ENCODE results near the gene KCNB1. TPM values are rescaled to one million over a fixed set of nuclear protein-coding genes. Genes with fewer than 3 reads are reported as not detected.

KCNB1 gene
- total RNA-seq, 4 donors from 2014 or later, result 1.9 to 5.6 (median 2.3) TPM

GRCh38 chr20:49415005-49415667 lies 67.3 kb downstream of the KCNB1 start:
- in situ Hi-C loops (cut with MboI; ENCODE audit: low pct_ligation_motif_present in 1 of 4, low pct_unique_long_range_greater_than_20kb in 1 of 4, low sequenced_read_pairs in 3 of 4), result no loop called here
- Histone ChIP-seq H3K27ac (peak overlapping the region; percentile 66 to 88 (median 77)), H3K27me3 (no peaks in the 10 kb centered on the region), H3K9me3 (no peaks in the 10 kb centered on the region), H3K4me1 (peaks cover 12 to 27% (median 16%) of the 10 kb centered on the region in 4 donors), H3K4me3 (no peak overlapping the region), H3K36me3 (no peaks in the 10 kb centered on the region)
- DNase-seq, result no peak
- 32 to 51% methylated on average over 6 to 8 of the region's 8 CpGs for WGBS, 2 donors (ENCODE audit: low coverage in 1 of 2)
- TF ChIP-seq POLR2AphosphoS5 (IDR thresholded peaks at IDR 0.05), result peak in 2 of 3 donors; percentile 38 to 57
- TF ChIP-seq POLR2A (IDR thresholded peaks at IDR 0.05), result no peak
- TF ChIP-seq EP300 (IDR thresholded peaks at IDR 0.05; ENCODE audit: low read depth), result peak; percentile 78
- intact Hi-C loops (cut with DNase I; ENCODE audit: low total_unique reads), result no loop called here

DNA sequence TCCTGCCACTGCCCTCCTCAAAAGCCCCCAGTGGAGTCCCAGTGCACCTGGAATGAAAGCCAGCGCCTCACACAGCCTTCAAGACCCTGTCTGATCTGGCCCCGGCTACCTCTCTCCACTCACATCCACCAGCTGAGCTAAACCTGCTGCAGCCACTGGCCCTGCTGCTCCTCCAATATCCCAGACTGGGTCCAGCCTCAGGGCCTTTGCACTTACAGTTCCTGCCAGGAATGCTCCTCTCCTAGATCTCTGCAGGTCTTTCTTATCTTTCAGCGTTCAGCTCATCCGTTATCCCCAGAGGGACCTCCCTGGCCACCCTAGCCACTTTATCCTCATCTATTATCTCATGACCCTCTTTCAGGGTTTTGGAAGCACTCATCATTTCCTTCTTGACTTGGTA lies 68.8 kb downstream of the KCNB1 start:
- WGBS, 2 donors (ENCODE audit: low coverage in 1 of 2), result 92 to 94% methylated on average over 2 to 4 of the region's 4 CpGs
- in situ Hi-C loops (cut with MboI; ENCODE audit: low pct_ligation_motif_present in 1 of 4, low pct_unique_long_range_greater_than_20kb in 1 of 4, low sequenced_read_pairs in 3 of 4), result no loop called here
- TF ChIP-seq EP300 (IDR thresholded peaks at IDR 0.05; ENCODE audit: low read depth) (no peak), POLR2A (IDR thresholded peaks at IDR 0.05) (no peak), POLR2AphosphoS5 (IDR thresholded peaks at IDR 0.05) (no peak)
- TF ChIP-seq, protein P1, sequence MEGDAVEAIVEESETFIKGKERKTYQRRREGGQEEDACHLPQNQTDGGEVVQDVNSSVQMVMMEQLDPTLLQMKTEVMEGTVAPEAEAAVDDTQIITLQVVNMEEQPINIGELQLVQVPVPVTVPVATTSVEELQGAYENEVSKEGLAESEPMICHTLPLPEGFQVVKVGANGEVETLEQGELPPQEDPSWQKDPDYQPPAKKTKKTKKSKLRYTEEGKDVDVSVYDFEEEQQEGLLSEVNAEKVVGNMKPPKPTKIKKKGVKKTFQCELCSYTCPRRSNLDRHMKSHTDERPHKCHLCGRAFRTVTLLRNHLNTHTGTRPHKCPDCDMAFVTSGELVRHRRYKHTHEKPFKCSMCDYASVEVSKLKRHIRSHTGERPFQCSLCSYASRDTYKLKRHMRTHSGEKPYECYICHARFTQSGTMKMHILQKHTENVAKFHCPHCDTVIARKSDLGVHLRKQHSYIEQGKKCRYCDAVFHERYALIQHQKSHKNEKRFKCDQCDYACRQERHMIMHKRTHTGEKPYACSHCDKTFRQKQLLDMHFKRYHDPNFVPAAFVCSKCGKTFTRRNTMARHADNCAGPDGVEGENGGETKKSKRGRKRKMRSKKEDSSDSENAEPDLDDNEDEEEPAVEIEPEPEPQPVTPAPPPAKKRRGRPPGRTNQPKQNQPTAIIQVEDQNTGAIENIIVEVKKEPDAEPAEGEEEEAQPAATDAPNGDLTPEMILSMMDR (IDR thresholded peaks at IDR 0.05), result no peak

DNA sequence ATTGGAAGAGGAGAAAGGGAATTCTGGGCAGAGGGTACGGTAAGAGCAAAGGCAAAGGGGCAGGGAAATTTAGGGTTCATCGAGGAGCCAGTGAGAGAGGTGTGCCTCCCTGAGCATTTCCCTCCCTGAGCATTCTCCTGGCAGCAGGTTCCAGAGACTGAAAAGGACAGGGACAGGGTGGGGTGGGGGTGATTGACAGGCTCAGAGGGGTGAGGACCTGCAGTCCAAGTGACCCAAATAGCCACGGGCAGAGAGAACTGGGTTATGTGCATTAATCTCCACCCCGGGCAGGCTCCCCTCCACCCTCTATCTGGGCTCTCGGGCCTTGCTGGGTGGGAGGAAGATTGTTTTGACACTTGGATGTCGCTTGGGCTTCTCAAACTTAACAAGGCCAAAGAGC lies 69.5 kb downstream of the KCNB1 start:
- 69 to 100% methylated on average over 1 to 6 of the region's 6 CpGs for whole genome bisulfite sequencing, 2 donors (ENCODE audit: low coverage in 1 of 2)

More for the DNA sequence above, 68.8 kb downstream of the KCNB1 start:
- Histone ChIP-seq H3K4me3 (no peak overlapping the region), H3K4me1 (peaks cover 3 to 23% (median 9%) of the 10 kb centered on the region in 4 donors), H3K27ac (peak overlapping the region in 3 of 4 donors; percentile 66 to 88 (median 86)), H3K36me3 (no peaks in the 10 kb centered on the region), H3K9me3 (no peaks in the 10 kb centered on the region), H3K27me3 (no peaks in the 10 kb centered on the region)
- no peak for DNase-seq
- intact Hi-C loops (cut with DNase I; ENCODE audit: low total_unique reads), result no loop called here

GRCh38 chr20:49412254-49412653 lies 70.2 kb downstream of the KCNB1 start:
- WGBS, 2 donors (ENCODE audit: low coverage in 1 of 2), result 85 to 96% methylated on average over 3 to 4 of the region's 4 CpGs
- no peak for DNase-seq
- Histone ChIP-seq H3K9me3 (no peaks in the 10 kb centered on the region), H3K36me3 (no peaks in the 10 kb centered on the region), H3K4me1 (peaks cover 3 to 23% (median 9%) of the 10 kb centered on the region in 4 donors), H3K27ac (peak overlapping the region in 3 of 4 donors; percentile 51 to 88 (median 86)), H3K4me3 (no peak overlapping the region), H3K27me3 (no peaks in the 10 kb centered on the region)
- in situ Hi-C loops (cut with MboI; ENCODE audit: low pct_ligation_motif_present in 1 of 4, low pct_unique_long_range_greater_than_20kb in 1 of 4, low sequenced_read_pairs in 3 of 4), result no loop called here
- TF ChIP-seq POLR2A (IDR thresholded peaks at IDR 0.05) (no peak), EP300 (IDR thresholded peaks at IDR 0.05; ENCODE audit: low read depth) (no peak), POLR2AphosphoS5 (IDR thresholded peaks at IDR 0.05) (no peak)
- TF ChIP-seq, protein P1 (IDR thresholded peaks at IDR 0.05), result no peak
- intact Hi-C loops (cut with DNase I; ENCODE audit: low total_unique reads), result no loop called here

More for the DNA sequence above, 69.5 kb downstream of the KCNB1 start:
- TF ChIP-seq POLR2AphosphoS5 (IDR thresholded peaks at IDR 0.05) (no peak), POLR2A (IDR thresholded peaks at IDR 0.05) (no peak), EP300 (IDR thresholded peaks at IDR 0.05; ENCODE audit: low read depth) (no peak)
- TF ChIP-seq, protein P1 (IDR thresholded peaks at IDR 0.05), result no peak
- intact Hi-C loops (cut with DNase I; ENCODE audit: low total_unique reads) (no loop called here), in situ Hi-C loops (cut with MboI; ENCODE audit: low pct_ligation_motif_present in 1 of 4, low pct_unique_long_range_greater_than_20kb in 1 of 4, low sequenced_read_pairs in 3 of 4) (no loop called here)
- H3K36me3 ChIP-seq, result no peaks in the 10 kb centered on the region
- no peak overlapping the region for H3K4me3 ChIP-seq
- no peaks in the 10 kb centered on the region for H3K27me3 ChIP-seq
- H3K9me3 ChIP-seq, result no peaks in the 10 kb centered on the region
- no peak for DNase-seq
- peaks cover 3 to 23% (median 9%) of the 10 kb centered on the region in 4 donors for H3K4me1 ChIP-seq
- peak overlapping the region; percentile 16 to 88 (median 76) for H3K27ac ChIP-seq

Measured in transverse colon (tissue), 4 donors.